Activated gamma-delta T cell (primary cell): ENCODE data around the gene DAAM1.

ENCODE experiments used
- DNase-seq: peaks from one replicate; lab custom pipeline; 2025; lab: John Stamatoyannopoulos, UW

Gene DAAM1

GRCh38 chr14:59221568-59221967 is 33.1 kb downstream of the DAAM1 start:
- DNase-seq, result no peak

- DNase-seq, result no peak
Observed at GRCh38 chr14:59224341-59224740, 35.9 kb downstream of the DAAM1 start.

- DNase-seq, result no peak
Observed at GRCh38 chr14:59225281-59225680, 36.8 kb downstream of the DAAM1 start.

- DNase-seq, result no peak
Observed at GRCh38 chr14:59228421-59228820, 40.0 kb downstream of the DAAM1 start.

GRCh38 chr14:59229653-59230406 is 41.4 kb downstream of the DAAM1 start:
- DNase-seq, result no peak

- DNase-seq, result no peak
Observed at GRCh38 chr14:59236195-59236594, 47.7 kb downstream of the DAAM1 start.

GRCh38 chr14:59238216-59238615 is 49.7 kb downstream of the DAAM1 start:
- no peak for DNase-seq

- no peak for DNase-seq
Observed at GRCh38 chr14:59239022-59239421, 50.6 kb downstream of the DAAM1 start.

GRCh38 chr14:59240356-59240755 is 51.9 kb downstream of the DAAM1 start:
- DNase-seq, result no peak

GRCh38 chr14:59241121-59241520 is 52.7 kb downstream of the DAAM1 start:
- DNase-seq, result no peak

- DNase-seq, result no peak
Observed at GRCh38 chr14:59243174-59243573, 54.7 kb downstream of the DAAM1 start.

GRCh38 chr14:59244581-59244980 is 56.1 kb downstream of the DAAM1 start:
- DNase-seq, result no peak

- DNase-seq, result no peak
Observed at GRCh38 chr14:59245809-59246295, 57.4 kb downstream of the DAAM1 start.

GRCh38 chr14:59246566-59246965 is 58.1 kb downstream of the DAAM1 start:
- DNase-seq, result no peak

- no peak for DNase-seq
Observed at GRCh38 chr14:59247801-59248584, 59.5 kb downstream of the DAAM1 start.

- no peak for DNase-seq
Observed at GRCh38 chr14:59249029-59249428, 60.6 kb downstream of the DAAM1 start.

- DNase-seq, result no peak
Observed at GRCh38 chr14:59251811-59252771, 63.6 kb downstream of the DAAM1 start.

GRCh38 chr14:59252772-59253500 is 64.5 kb downstream of the DAAM1 start:
- no peak for DNase-seq

GRCh38 chr14:59253527-59253926 is 65.1 kb downstream of the DAAM1 start:
- DNase-seq, result no peak

GRCh38 chr14:59254146-59254910 is 65.9 kb downstream of the DAAM1 start:
- no peak for DNase-seq
